Fibroblast of gingiva (primary cell): Measurements from ENCODE around the gene DNAH8.
"Not testable (repeated sequence)": the region's sequence is repeated elsewhere in the genome, so short reads cannot be mapped to it uniquely, and the experiment has no call there.

ENCODE experiments used
- DNase-seq: peaks from one replicate; pipeline ENCODE4 v3.0.0-alpha.2; 2011; ENCODE audit warnings: low read depth

Gene DNAH8

DNA sequence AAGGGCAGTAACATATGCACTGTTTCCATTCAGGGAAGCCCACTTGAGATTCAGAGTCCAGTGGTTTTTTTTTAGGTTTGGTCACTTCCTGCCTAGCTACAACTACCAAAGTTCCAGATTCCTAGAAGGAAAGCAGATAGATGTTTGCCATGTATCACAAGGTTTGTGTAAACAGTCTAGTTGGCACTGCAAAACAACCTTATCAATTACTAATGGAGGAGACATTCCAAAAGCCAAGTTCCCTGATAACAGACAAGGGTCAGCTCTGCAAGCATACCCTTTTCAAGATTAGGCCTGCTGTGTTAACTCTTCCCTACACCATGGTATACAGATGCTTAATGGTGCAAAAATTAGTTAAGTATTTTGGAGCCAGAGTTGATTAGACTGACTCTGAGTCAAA lies 192.2 kb downstream of the DNAH8 start:
- DNase-seq = no peak

DNA sequence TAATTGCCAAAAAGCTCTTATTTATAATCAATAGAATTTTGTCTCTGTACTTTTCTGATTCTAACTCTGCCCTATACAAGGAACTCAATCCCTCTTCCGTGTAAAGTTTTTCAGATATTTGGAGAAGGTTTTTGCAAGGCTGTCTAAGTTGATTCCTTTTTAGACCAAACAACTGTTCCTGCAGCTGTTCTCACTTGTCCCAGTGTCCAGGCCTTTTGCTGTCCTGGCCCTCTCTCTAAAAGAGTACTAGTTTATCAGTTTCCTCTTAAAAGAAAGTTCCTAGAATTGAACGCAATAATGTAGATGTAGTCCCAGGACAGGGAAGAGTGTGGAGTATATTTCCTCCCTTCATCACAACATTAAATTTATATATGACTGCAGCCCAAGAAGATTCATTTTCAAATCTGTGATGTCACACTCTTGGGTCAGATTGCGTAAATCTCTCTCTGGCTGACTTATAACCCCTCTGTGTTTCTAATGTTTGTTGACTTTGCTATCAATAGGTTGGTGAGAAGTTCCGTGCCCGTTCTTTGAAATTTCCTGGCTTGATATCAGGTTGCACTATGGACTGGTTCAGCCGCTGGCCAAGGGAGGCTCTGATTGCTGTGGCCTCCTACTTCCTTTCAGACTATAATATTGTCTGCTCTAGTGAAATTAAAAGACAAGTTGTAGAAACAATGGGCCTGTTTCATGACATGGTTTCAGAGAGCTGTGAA lies 194.1 kb downstream of the DNAH8 start:
- no peak for DNase-seq

DNA sequence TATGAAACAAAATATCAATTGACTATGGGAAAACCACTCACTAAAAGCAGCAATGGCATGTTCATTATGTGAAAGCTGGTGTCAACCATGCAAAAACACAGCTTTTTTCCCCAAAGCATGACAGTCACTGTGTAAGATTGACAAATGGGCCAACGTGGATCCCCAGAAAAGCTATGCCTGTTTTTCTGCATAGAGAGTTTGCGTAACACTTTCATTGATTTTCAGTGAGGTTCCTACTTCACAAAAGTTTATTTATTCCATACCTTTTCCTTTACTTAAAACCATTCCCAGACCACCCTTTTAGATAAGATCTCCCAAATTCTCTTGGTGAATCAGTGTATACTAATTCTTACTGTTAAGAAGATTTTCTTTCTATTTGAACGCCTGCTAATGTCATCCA lies 195.1 kb downstream of the DNAH8 start:
- DNase-seq = no peak

DNA sequence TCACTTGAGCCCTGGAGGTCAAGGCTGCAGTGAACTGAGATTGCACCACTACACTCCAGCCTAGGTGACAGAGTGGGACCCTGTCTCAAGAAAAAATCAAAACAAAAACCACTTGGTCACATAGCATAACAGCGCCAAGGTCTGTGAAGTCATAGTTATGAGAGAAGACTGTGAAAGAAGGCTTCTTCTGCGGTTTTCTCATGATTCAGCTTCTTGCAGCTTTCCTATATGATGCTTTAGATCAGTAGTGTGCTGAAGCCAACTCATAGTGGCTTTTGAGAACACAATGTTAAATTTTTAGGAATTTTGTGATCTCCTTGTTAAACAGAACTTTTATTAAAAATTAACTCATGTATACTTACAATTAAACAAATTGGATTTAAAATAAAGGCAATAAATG lies 197.3 kb downstream of the DNAH8 start:
- DNase-seq = no peak

- no peak for DNase-seq
Observed at GRCh38 chr6:38915205-38915925, 200.3 kb downstream of the DNAH8 start.

GRCh38 chr6:38921540-38921939 lies 206.4 kb downstream of the DNAH8 start:
- not testable (repeated sequence) for DNase-seq

GRCh38 chr6:38924791-38925509 lies 209.8 kb downstream of the DNAH8 start:
- DNase-seq = no peak

- no peak for DNase-seq
Observed at GRCh38 chr6:38929560-38929959, 214.4 kb downstream of the DNAH8 start.

- DNase-seq = no peak
Observed at GRCh38 chr6:38933426-38933825, 218.3 kb downstream of the DNAH8 start.

GRCh38 chr6:38935051-38935450 lies 219.9 kb downstream of the DNAH8 start:
- no peak for DNase-seq

DNA sequence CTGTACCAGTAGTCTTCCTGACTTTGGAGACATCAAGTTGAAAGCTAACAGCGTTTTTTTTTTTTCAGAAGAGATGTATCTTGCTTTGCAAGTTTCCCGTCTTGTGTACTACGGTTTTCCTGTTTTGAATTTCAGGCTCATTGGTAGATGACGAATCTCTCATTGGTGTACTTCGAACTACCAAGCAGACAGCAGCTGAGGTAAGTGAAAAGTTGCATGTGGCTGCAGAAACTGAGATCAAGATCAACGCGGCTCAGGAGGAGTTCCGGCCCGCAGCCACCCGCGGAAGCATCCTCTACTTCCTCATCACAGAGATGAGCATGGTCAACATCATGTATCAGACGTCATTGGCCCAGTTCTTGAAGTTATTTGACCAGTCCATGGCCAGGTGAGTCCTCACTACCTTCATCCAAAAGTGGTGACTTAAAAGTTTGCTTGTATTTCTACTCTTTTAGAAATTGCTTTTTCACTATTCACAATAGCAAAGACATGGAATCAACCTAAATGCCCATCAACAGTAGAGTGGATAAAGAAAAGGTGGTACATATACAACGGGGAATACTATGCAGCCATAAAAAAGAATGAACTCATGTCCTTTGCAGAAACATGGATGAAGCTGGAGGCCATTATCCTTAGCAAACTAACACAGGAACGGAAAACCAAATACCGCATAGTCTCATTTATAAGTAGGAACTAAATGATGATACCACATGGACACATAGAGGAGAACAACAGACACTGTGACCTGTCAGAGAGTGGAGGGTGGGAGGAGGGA lies 222.9 kb downstream of the DNAH8 start:
- DNase-seq = no peak

DNA sequence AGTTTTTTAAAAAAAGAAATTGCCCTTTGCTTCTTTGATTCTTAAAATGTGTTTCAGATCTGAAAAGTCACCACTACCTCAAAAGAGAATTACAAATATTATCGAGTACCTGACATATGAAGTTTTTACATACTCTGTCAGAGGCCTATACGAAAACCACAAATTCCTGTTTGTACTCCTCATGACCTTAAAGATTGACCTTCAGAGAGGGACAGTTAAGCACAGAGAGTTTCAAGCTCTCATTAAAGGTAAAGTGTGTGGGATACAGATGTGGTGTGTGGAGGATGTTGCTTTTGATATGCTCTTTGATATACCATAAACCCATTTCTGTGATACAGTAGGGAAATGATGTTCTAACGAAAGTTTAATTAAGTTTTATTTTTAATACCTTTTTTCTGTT lies 223.6 kb downstream of the DNAH8 start:
- DNase-seq = no peak

DNA sequence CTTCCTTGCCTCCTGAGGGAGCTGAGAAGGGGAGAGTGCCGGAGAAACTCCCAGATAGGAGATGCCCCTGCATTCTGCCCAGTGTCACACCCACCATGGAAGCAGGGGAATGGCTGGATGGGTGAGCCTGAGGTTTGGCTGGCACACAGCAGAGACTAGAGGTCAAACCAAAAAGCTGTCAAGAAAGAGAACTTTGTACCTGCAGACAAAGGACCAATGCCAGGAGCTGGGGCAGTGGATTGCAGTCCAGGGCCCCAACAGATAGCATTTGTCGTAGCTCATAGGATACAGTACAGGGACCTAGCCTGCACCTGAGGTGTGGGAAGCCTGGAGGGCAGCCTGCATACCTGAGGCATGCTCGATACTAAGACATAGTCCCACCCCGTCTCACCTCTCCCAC lies 227.3 kb downstream of the DNAH8 start:
- no peak for DNase-seq

GRCh38 chr6:38942965-38943364 lies 227.9 kb downstream of the DNAH8 start:
- DNase-seq = no peak

DNA sequence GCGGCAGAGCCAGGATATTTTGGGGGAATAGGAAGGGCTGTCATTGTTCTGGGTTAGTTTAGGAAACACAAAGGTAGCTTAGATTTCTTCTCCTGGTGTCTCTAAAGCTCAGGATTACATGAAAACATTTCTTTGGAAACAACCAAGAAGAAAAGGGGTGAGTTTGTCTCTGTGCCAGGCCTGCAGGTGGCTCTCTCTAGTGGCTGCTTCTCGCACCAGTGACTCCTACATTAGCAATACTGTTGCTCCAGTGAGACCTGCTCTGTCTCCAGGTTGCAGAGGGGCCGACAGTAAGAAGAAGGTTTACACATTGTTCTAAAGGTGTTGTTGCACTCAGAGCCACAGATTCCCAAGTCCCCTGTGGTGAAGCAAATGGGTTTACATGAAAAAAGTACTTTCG lies 228.9 kb downstream of the DNAH8 start:
- no peak for DNase-seq

- no peak for DNase-seq
Observed at GRCh38 chr6:38944655-38945279, 229.7 kb downstream of the DNAH8 start.

DNA sequence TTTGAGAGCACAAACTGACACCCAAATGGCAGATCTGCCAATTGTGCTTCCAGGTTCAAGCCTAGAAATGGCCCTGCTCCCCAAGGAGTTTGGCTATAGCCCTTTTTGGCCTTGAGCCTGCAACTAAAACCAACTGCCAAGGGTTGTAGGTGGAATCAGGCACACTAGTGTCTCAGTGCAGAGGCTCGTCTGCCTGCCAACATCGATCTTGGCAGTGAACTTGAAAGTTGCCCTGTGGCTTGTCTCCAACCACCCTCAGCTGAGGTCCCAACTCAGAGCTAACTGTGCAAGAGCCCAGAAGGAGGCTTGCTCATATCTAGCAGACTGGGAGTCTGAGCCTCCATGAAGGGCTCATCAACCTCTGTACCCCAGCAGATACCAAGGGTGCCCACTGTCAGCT lies 240.8 kb downstream of the DNAH8 start:
- DNase-seq = no peak

DNA sequence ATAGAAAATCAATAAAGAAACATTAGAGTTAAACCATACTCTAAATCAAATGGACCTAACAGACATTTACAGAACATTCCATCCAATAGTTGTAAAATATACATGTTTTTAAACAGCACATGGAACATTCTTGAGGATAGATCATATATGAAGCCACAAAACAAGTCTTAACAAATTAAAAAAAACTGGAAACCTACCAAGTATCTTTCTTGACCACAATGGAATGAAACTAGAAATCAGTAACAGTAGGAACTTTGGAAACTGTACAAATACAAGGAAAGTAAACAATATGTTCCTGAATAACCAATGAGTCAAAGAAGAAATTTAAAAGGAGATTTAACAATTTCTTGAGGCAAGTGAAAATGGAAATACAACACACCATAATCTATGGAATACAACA lies 242.3 kb downstream of the DNAH8 start:
- no peak for DNase-seq

DNA sequence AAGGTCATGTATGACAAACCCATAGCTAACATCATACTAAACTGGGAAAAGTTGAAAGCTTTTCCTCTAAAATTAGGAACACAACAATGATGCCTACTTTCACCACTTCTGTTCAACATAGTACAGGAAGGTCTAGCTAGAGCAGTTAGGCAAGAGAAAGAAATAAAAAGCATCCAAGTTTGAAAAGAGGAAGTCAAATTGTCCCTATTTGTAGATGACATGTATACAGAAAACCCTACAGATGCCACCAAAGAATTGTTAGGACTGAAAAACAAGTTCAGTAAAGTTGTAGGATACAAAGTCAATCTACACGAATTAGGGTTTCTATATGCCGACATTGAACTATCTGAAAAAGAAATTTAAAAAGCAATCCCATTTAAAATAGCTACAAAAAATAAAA lies 244.0 kb downstream of the DNAH8 start:
- DNase-seq = no peak

- no peak for DNase-seq
Observed at GRCh38 chr6:38968702-38969149, 253.6 kb downstream of the DNAH8 start.

GRCh38 chr6:38973178-38974057 lies 258.3 kb downstream of the DNAH8 start:
- peak; percentile 53 for DNase-seq
